ENCODE data around the gene CDC42BPG. TPM values are rescaled to one million over a fixed set of nuclear protein-coding genes. Genes with fewer than 3 reads are reported as not detected.
A peak's percentile ranks its signal among the peaks of the same experiment; 100 is the strongest.

CDC42BPG gene
- total RNA-seq, 1 donor from 2014 or later, result 0.20 TPM

DNA sequence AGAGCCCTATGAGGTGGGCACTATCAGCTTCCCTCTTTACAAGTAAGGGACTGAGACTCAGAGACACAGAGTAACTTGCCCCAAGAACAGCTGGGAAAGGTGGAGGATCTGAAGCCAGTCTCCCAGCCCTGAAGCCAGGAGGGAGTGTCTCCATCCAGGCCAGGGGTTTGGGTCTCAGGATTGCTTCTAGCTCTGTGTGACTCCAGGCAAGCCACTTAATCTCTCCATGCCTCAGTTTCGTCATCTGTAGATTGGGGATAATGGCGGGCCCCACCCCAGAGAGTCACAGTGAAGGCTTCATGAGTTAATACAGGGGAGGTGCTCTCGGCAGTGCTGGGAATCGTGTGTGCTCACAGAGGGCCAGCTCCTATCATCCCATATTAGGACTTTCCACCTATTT, 52.0 kb downstream of the CDC42BPG start:
- DNase-seq (ENCODE audit: low read depth, low spot score), result no peak

DNA sequence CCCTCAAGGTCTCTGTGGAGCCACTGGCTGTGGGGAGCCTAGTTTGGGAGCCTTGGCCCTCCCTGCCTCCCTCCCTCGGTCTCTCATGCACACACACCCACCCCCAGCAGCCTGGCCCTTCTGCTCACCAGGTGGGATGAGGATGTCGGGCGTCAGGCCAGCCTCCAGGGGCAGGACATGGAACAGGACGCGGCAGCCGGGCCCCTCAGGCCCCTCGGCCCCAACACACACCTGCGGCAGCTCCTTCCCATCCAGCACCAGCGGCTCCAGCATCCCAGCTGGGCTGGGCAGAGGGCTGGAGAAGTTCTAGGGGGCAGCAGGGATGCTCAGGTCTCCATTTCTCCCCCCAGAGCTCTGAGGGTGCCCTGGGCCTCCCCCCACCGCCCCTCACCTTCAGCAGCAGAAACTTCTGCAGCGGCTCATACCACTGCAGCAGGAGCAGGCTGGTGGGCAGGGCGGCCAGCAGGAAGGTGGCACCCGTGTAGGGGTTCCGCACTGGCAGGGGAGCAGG, 52.6 kb downstream of the CDC42BPG start:
- DNase-seq (ENCODE audit: low read depth, low spot score), result no peak

DNA sequence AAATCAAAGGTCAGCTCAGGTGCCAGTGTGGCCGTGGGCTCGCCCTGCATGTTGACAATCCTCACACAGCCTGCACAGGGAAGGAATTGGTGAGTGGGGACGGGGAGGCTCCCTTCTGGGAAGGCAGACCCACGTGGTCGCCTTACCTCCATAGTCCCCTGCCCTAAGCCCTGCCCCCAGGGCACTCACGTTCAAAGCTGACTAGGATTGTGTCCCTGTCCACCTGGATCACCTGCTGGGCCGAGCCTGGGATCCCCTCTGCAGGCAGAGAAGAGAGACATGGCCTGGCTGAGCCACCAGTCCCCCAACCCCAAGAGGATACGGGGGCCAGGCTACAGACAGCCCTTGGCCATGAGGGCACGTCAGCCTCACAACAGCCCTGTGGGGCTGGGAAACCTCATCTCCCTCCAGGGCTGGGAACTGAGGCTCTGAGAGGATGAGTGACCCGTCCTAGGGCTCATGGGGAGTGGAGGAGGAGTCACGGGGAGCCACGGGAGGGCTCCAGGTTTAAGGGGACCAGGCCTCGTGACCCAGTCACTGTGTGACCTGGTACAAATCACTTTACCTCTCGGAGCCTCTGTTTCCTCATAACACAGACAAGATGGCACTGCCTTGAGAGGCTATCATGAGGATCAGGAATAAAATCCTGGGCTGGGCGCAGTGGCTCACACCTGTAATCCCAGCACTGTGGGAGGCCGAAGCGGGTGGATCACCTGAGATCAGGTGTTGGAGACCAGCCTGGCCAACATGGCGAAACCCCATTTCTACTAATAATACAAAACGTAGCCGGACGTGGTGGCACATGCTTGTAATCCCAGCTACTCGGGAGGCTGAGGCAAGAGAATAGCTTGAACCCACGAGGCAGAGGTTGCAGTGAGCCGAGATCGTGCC, 54.0 kb downstream of the CDC42BPG start:
- DNase-seq (ENCODE audit: low read depth, low spot score), result no peak

DNA sequence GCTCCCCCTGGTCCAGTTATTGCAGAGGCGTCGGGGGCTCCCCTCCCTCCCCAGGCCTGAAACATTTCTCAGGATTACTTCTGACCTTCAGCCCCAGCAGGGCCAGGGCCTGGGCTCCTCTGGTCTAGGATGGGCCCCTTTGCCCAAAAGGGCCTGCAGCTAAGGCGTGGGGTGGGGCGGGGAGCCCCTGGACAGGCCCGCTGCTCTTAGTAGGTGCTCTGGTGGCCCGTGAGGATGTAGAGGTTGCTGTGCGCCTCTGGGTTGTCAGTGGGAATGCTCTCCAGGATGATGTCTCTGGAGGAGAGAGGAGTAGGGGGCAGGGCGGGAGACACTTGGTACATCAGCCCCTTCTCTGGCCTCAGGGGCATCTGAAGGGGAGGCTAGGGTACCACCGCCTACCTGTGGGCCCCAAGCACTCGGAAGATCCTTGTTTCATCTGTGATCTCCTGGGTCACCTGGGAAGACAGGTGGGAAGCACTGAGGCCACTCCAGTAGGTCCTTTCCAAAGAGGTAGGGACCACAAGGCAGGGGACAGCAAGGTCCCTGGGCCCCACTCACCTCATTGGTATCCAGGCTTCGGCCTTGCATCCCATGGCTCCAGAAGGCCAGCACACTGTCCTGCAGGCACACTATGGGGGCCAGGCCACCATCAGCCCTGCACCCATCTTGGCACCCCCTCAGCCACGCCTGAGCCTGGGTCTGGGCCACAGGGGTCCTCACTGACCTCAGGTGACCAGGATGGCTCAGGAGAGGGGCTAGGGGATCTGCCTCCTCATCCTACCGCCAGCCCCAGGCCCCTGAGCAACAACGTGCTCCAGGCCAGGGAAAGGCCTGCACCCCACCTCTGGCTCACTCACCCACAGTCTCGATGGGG, 54.9 kb downstream of the CDC42BPG start:
- no peak for DNase-seq (ENCODE audit: low read depth, low spot score)

DNA sequence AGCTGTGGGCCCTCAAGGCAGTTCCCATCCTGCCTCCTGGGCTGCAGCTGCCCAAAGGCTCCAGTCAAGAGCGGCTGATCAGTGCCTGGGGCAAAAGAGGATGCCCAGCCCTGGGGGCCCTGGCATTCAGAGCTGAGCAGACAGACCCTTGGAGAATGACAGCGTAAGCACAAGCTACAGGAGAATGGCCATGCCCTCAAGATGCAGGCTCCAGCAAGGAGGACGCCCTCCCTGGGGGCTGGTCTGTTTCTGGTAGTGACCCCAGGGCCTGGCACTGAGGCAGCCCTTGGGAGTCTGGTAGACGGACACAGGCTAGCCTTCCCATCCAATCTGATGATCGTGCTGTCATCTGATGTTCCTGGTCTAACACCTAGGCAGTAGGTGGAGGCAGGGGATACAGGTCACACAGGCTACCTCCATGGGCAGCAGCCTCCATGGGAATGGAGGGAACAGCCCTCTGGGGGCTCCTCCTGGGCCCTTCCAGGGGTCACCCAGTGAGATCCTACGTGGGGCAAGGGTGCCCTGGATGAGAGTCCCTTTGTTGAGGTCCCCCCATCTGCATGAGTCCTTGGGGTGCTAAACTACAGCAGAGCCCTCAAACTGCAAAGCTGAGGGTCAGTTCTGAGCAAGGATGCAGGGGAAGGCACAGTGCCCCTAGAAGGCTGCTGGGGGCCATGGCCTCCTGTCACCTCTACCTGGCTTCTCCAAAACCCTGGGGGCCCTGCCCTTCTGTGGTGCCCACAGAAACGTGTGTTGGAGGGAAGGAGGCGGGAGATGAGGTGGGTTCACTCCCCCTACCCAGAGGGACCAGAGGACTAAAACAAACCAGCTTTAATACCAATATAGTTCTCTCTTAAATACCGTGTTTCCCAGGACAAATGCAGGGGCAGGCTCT, 55.9 kb downstream of the CDC42BPG start:
- DNase-seq (ENCODE audit: low read depth, low spot score), result no peak

DNA sequence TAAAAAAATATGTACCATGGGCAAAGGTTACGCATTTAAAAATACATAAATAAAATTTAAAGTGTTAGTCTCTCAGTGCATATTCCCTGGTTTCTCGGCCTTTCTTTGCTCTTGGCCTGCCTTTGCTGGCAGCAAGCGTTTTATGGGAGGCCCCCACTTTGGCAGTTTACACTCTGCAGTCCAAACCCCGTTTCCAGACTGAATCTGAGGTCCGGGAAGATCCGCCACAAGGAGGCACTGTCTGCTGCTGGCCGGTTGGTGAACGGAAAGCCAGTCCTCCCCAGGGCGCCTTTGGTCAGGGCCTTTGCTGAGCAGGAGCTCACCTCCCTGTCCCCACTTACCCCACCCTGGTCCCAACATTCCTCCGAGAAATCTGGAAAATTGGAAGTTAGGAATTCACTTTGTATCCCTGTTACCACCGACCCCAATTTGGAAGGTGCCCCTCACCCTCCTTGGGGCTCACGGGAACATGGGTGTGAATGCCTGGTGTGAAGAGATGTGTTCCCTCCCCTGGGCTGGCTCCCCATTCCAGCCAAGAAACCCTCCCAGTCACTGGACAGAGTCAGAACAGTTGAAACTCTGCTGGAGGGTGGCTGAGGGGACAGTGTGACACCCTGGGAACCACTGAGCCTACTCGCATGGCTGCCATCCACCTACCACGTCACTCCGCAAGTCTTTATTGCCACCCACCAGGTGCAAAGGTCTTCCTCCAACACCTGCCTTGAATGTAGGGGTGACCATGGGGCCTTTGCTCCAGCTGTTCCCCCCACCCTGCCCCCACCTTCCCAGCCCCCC, 56.7 kb downstream of the CDC42BPG start:
- DNase-seq (ENCODE audit: low read depth, low spot score), result no peak

DNA sequence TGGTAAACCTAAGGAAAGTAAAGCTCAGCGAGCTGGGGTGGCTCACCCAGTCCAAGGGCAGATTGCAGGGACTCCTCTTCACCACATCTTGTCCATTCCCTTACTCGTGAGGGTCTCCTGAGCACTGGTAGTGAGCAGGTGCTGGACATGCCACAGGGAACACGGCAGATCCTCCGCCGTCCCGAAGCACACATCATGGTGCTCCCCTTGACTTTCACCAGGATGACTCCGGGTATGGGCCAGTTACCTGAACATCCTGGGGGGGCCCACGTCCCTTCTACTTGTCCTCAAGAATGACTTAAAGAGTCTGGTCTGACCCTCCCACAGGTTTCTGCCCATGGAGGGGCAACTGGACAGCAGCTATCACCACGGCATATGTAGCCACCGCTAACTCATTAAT, 58.1 kb downstream of the CDC42BPG start:
- no peak for DNase-seq (ENCODE audit: low read depth, low spot score)

DNA sequence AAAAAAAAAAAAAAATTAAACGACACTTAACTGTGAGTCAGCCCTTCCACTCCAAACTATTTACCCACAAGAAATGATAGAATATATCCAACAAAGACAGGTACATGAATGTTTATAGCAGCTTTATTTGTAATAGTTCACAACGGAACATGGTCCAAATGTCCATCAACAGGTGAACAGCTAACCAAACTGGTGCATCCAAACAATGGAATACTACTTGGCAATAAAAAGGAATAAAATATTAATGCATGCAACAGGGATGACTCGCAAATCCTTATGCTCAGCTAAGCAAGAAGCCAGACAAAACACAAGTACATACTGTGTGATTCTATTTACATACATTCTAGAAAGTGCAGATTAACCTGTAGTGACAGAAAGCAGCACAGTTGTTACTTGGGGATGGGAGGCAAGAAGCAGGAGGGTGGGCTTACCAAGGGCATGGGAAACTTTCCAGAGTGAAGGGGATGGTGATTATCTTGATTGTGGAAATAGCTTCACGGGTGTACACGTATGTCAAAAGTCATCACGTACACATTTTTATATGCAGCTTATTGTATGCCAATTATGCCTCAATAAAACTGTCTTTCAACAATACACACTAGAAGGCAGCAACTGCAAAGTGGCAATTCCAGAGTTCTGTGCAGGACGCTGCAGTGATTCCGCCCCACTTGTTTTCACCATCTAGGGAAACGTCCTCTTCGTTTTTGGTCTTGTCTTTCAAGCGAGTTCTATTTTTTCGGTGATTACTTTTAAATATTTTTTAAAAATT, 59.5 kb downstream of the CDC42BPG start:
- DNase-seq (ENCODE audit: low read depth, low spot score), result no peak

DNA sequence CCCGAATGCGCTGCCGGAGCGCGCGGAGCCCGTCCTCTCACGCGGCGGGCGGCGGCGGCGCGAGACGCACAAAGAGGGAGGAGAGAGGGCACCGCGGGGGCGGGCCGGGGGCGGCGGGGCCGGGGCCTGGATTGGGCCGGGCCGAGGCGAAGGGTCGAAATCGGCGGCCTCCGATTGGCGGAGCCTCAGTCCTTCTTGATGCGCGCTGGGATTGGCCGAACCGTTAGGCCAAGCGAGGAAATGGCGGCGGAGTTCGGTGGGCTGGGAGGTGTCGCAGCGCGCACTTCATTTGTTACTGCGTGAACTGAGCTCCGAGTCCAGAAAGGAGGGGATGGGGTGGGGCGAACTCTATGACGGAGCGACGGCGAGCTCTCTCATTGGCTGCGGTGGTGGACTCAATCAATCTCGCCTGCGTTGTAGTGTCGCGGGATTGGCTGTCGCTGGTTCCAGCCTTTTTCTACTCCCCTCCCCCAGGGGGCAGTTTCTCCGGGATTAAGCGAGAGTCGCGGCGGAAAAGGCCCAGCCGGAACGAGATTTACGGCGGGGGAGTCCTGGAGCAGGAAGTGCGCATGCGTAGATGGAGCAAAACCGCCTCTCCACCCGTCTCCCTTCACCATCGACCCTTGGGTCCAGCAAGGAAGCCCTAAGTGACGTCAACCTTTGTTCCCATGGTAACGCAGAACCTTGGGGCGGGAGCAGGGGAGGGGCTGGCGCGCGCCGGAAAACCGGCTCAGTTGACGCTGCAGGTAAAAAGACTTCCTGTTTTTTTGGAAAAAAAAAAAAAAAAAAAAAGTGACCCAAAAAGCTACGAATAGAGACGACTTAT, 65.8 kb downstream of the CDC42BPG start, which contains the start of gene SF1:
Gene SF1 (minus strand): TSS at position 70 of the 826 bp plus-strand sequence. CDS start 150 bp downstream, outside the sequence.
- peak; percentile 98 for DNase-seq (ENCODE audit: low read depth, low spot score)

DNA sequence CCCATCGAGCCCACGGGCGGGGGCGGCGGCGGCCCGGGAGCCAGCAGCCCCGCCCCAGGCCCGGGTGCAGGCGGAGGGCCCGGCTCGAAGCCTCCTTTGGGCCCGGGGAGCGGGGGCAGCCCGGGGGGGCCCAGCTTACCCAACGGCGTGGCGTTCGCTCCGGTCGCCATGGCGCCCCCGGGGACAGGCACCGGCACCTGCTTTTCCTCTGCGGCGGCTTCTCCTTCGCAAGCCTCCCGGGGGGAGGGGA, 66.3 kb downstream of the CDC42BPG start:
- no peak for DNase-seq (ENCODE audit: low read depth, low spot score)

DNA sequence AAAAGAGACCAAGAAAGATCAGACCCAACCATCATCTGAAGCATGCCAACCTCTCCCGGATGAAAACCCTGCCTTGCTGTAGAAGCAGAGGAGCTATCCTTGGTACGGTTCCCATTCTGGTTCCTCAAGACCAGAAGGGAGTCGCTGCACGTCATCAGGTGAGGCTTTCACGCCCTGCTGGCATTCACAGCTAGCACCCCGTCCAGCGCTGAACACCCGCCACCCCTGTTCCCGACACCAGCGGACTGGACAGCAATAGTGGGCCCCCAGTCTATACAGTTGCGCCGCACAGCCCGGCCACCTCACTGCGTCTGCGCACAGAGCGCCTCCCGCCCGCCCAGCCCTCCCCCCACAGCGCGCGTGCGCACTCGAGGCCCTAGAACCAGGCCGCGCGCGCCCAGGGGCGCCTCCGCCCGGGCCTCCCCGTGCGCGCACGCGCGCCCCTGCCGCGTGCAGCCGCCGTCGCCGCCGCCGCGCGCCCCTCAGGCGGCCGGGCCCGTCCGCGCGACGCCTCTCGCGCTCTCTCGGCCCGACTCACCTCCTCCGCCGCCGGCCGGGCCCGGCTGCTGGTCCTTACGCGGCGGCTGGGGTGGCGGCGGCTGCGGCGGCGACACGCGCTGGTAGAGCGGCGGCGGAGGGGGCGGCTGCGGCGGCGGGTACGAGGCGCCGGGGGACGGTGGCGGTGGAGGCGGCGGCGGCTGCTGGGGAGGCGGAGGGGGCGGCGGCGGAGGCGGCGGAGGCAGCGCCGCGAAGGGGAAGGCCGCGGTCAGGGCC, 66.8 kb downstream of the CDC42BPG start:
- DNase-seq (ENCODE audit: low read depth, low spot score), result no peak

DNA sequence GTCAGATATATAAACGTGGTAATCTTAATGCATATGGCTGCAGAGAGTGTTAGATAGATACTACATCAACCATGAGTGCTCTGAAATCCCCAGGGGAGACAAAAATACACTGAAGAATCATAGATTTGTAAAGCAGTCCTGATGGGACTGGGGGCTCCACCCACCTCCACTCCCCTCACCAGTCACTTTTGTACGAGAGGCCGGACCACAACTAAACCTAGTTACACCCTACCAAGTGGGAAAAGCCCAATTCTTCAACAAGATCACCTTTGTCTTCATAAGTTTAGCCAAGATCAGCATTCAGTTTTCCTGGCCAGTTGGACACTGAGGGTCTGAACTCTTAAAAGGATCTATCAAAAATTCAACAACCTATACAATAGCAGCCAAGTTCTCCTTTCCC, 67.6 kb downstream of the CDC42BPG start:
- DNase-seq (ENCODE audit: low read depth, low spot score), result no peak

DNA sequence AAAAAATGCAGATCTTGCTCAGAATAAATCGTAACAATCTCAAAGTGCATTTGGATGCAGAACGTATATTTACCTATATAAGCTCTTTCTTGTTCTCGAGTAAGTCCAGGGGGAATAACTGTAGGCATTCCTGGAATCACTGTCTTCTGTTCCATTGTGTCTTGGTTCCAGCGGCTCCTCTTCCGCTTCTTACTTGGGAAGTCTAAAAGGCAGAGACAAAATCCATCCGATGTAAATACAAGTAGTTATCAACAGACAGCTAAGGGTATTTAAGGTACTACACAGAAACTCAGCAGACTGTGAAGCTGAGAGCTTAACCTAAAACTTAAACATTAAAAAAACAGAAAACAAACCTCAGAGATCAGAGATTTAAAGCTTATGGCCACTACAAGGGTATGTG, 68.0 kb downstream of the CDC42BPG start:
- DNase-seq (ENCODE audit: low read depth, low spot score), result no peak

DNA sequence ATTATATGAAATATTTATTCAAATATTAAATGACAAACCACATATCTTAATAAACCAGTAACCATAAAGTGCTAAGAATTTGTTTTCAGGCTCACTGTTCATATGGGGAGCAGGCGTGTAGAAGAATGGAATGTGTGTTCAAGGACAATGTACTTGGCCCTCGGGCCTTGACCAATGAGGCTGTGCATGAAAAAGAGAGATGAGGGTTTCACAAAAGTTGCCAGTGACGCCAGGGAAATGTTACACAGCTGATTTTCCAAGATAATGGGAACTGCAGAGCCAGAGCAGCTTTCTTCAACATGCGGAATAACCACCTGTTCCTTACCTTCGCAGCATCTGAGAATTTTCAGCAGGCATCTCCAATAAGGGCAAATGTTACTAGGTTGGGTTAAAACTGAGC, 70.3 kb downstream of the CDC42BPG start:
- no peak for DNase-seq (ENCODE audit: low read depth, low spot score)
